Neural progenitor cell (in vitro differentiated cells): ENCODE data around the gene GPD2. TPM values are rescaled to one million over a fixed set of nuclear protein-coding genes. Genes with fewer than 3 reads are reported as not detected.

Experiments
- DNase-seq: peaks from one replicate; pipeline ENCODE4 v3.0.0-alpha.2; 2016; ENCODE audit warnings: low spot score
- H2AFZ ChIP-seq: fragments of 200-600 bp; sonication (generic); replicated peaks from 2 replicates; pipeline ENCODE4 v1.6.1; 2016; ENCODE audit warnings: antibody characterized with exemption
- H3F3A ChIP-seq: fragments of 200-600 bp; sonication (generic); 2 replicates; pipeline ENCODE4 v1.6.1; 2016; ENCODE audit warnings: antibody characterized with exemption, low read depth
- H3K27ac ChIP-seq: fragments of 200-600 bp; sonication (generic); 2 replicates; pipeline ENCODE4 v1.5.1; 2016; ENCODE audit warnings: mild to moderate bottlenecking
- H3K27me3 ChIP-seq: fragments of 200-600 bp; sonication (generic); 2 replicates; pipeline ENCODE4 v1.6.1; 2016; ENCODE audit warnings: mild to moderate bottlenecking, moderate library complexity
- H3K36me3 ChIP-seq: fragments of 200-600 bp; sonication (generic); 2 replicates; pipeline ENCODE4 v1.5.1; 2016
- H3K4me1 ChIP-seq: fragments of 200-600 bp; sonication (generic); 2 replicates; pipeline ENCODE4 v1.6.1; 2016; ENCODE audit warnings: mixed run types
- H3K4me2 ChIP-seq: fragments of 200-600 bp; sonication (generic); 2 replicates; pipeline ENCODE4 v1.6.1; 2016
- H3K4me3 ChIP-seq: fragments of 200-600 bp; sonication (generic); 2 replicates; pipeline ENCODE4 v1.5.1; 2016
- H3K79me2 ChIP-seq: fragments of 200-600 bp; sonication (generic); 2 replicates; pipeline ENCODE4 v1.6.1; 2016; ENCODE audit warnings: low read depth
- H3K9ac ChIP-seq: fragments of 200-600 bp; sonication (generic); 2 replicates; pipeline ENCODE4 v1.6.1; 2016
- H3K9me3 ChIP-seq: fragments of 200-600 bp; sonication (generic); 2 replicates; pipeline ENCODE4 v1.5.1; 2016; ENCODE audit warnings: low read depth
- H4K20me1 ChIP-seq: fragments of 200-600 bp; sonication (generic); 2 replicates; pipeline ENCODE4 v1.6.1; 2016; ENCODE audit warnings: low read depth
- H3K27ac Mint-ChIP-seq: 3 replicates; pipeline ENCODE4 v1.8.0; 2021; ENCODE audit warnings: mixed read lengths
- H3K27me3 Mint-ChIP-seq: 2 replicates; pipeline ENCODE4 v1.8.0; 2022; ENCODE audit warnings: low read depth, mild to moderate bottlenecking, inconsistent platforms, moderate library complexity, mixed read lengths; ENCODE audit not compliant: insufficient read depth
- H3K36me3 Mint-ChIP-seq: 3 replicates; pipeline ENCODE4 v1.8.0; 2021; ENCODE audit warnings: mixed read lengths
- H3K4me1 Mint-ChIP-seq: 3 replicates; pipeline ENCODE4 v1.8.0; 2021; ENCODE audit warnings: mixed read lengths
- H3K4me3 Mint-ChIP-seq: 3 replicates; pipeline ENCODE4 v1.8.0; 2021; ENCODE audit warnings: mild to moderate bottlenecking, moderate library complexity, mixed read lengths
- H3K9me3 Mint-ChIP-seq: 3 replicates; pipeline ENCODE4 v1.8.0; 2020; ENCODE audit warnings: mixed read lengths
- EZH2 ChIP-seq: fragments of 200-600 bp; sonication (generic); IDR thresholded peaks from 2 replicates; pipeline ENCODE4 v1.6.1; 2017; ENCODE audit warnings: antibody characterized with exemption, mild to moderate bottlenecking, moderate library complexity
- EZH2phosphoT487 ChIP-seq: fragments of 200-600 bp; sonication (generic); IDR thresholded peaks from 2 replicates; pipeline ENCODE4 v1.6.1; 2017; ENCODE audit warnings: antibody characterized with exemption
- total RNA-seq: library from RNA; depleted of rRNA; stranded (reverse); fragments of >200 nt; gene quantifications from 2 replicates; pipeline ENCODE4 v1.2.3, GENCODE V29; 2015; ENCODE audit warnings: low replicate concordance
- TF ChIP-seq, protein P1 (sequence below): fragments of 200-600 bp; sonication (generic); IDR thresholded peaks from 2 replicates; pipeline ENCODE4 v1.5.1; 2017; ENCODE audit warnings: antibody characterized with exemption, mild to moderate bottlenecking

GPD2 gene
- total RNA-seq, 1 donor from 2014 or later: 176 TPM

- no peak overlapping the region for H2AFZ ChIP-seq
- no peak overlapping the region for H3K4me2 ChIP-seq
- no peaks in the 10 kb centered on the region for H3K9me3 ChIP-seq
- Mint-ChIP-seq H3K27ac (no peak overlapping the region), H3K9me3 (no peaks in the 10 kb centered on the region), H3K4me3 (no peak overlapping the region), H3K27me3 (no peaks in the 10 kb centered on the region), H3K36me3 (peaks cover 2% of the 10 kb centered on the region), H3K4me1 (no peaks in the 10 kb centered on the region)
- H3K36me3 ChIP-seq: no peaks in the 10 kb centered on the region
- H3K27me3 ChIP-seq: no peaks in the 10 kb centered on the region
- no peaks in the 10 kb centered on the region for H4K20me1 ChIP-seq
- H3K4me3 ChIP-seq: no peak overlapping the region
- no peaks in the 10 kb centered on the region for H3K4me1 ChIP-seq
- DNase-seq: no peak
- no peak overlapping the region for H3K27ac ChIP-seq
- TF ChIP-seq, protein P1, sequence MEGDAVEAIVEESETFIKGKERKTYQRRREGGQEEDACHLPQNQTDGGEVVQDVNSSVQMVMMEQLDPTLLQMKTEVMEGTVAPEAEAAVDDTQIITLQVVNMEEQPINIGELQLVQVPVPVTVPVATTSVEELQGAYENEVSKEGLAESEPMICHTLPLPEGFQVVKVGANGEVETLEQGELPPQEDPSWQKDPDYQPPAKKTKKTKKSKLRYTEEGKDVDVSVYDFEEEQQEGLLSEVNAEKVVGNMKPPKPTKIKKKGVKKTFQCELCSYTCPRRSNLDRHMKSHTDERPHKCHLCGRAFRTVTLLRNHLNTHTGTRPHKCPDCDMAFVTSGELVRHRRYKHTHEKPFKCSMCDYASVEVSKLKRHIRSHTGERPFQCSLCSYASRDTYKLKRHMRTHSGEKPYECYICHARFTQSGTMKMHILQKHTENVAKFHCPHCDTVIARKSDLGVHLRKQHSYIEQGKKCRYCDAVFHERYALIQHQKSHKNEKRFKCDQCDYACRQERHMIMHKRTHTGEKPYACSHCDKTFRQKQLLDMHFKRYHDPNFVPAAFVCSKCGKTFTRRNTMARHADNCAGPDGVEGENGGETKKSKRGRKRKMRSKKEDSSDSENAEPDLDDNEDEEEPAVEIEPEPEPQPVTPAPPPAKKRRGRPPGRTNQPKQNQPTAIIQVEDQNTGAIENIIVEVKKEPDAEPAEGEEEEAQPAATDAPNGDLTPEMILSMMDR: no peak
- TF ChIP-seq EZH2: no peak
- TF ChIP-seq EZH2phosphoT487: no peak
- no peak overlapping the region for H3K9ac ChIP-seq
- no peaks in the 10 kb centered on the region for H3K79me2 ChIP-seq
- H3F3A ChIP-seq: no peaks in the 10 kb centered on the region
Measured at GRCh38 chr2:156505696-156506095, 69.5 kb downstream of the GPD2 start.

DNA sequence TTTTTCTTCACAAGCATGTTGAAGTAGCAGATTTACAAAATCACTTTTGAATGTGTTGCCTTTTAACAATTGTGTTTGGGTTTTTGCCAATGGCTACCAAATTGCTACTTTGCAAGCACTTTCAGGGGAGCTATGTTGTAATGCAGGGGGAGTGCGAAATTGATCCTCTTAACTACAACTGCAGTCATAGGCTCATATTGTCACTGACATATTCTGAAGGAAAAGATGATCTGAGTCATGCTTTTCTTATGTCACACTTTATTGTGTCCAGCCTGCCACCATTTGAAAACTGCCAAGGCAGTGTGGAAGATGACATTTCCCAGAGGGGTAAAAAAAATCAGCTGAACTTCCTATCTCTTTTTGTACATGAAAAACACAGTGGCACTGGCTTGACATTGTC, 74.9 kb downstream of the GPD2 start:
- Histone ChIP-seq H4K20me1 (no peaks in the 10 kb centered on the region), H3K9ac (no peak overlapping the region), H3K36me3 (no peaks in the 10 kb centered on the region), H3K9me3 (no peaks in the 10 kb centered on the region), H3K4me3 (no peak overlapping the region), H3K4me2 (no peak overlapping the region), H3K27ac (no peak overlapping the region), H2AFZ (no peak overlapping the region), H3K4me1 (no peaks in the 10 kb centered on the region), H3K27me3 (no peaks in the 10 kb centered on the region), H3K79me2 (no peaks in the 10 kb centered on the region), H3F3A (no peaks in the 10 kb centered on the region)
- Mint-ChIP-seq H3K9me3 (no peaks in the 10 kb centered on the region), H3K36me3 (peaks cover 5% of the 10 kb centered on the region), H3K4me1 (no peaks in the 10 kb centered on the region), H3K27me3 (no peaks in the 10 kb centered on the region), H3K27ac (no peak overlapping the region), H3K4me3 (no peak overlapping the region)
- TF ChIP-seq EZH2: no peak
- TF ChIP-seq EZH2phosphoT487: no peak
- TF ChIP-seq, protein P1: no peak
- no peak for DNase-seq

DNA sequence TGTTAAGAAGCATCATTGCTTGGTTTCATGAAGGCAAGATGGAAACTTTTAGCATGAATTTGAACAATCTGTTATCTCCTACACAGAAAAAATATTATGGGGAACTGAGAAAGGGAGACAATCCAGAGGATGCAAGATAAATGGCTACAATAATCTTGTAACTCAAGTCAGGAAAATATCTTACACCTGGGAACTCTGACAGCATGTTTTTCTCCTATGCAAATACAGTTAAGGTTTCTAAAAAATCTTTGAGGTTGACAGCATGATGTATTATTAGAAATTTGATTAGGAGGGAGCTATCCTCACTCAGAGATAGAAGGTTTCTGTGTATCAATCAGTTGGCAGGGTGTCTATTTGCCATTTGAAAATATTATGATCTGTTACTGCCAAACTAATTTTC, 75.6 kb downstream of the GPD2 start:
- DNase-seq: no peak
- Mint-ChIP-seq H3K4me3 (no peak overlapping the region), H3K9me3 (no peaks in the 10 kb centered on the region), H3K27me3 (no peaks in the 10 kb centered on the region), H3K4me1 (no peaks in the 10 kb centered on the region), H3K27ac (no peak overlapping the region), H3K36me3 (peaks cover 5% of the 10 kb centered on the region)
- H3K4me3 ChIP-seq: no peak overlapping the region
- no peaks in the 10 kb centered on the region for H3K36me3 ChIP-seq
- H3K27me3 ChIP-seq: no peaks in the 10 kb centered on the region
- no peak overlapping the region for H3K27ac ChIP-seq
- no peaks in the 10 kb centered on the region for H3K79me2 ChIP-seq
- TF ChIP-seq EZH2phosphoT487: no peak
- TF ChIP-seq, protein P1: no peak
- no peak for TF ChIP-seq EZH2
- H4K20me1 ChIP-seq: no peaks in the 10 kb centered on the region
- no peak overlapping the region for H3K9ac ChIP-seq
- H3K4me1 ChIP-seq: no peaks in the 10 kb centered on the region
- no peaks in the 10 kb centered on the region for H3K9me3 ChIP-seq
- H3K4me2 ChIP-seq: no peak overlapping the region
- H2AFZ ChIP-seq: no peak overlapping the region
- no peaks in the 10 kb centered on the region for H3F3A ChIP-seq

- Mint-ChIP-seq H3K27ac (no peak overlapping the region), H3K27me3 (no peaks in the 10 kb centered on the region), H3K9me3 (no peaks in the 10 kb centered on the region), H3K36me3 (peaks cover 5% of the 10 kb centered on the region), H3K4me3 (no peak overlapping the region), H3K4me1 (no peaks in the 10 kb centered on the region)
- no peaks in the 10 kb centered on the region for H3F3A ChIP-seq
- no peak overlapping the region for H3K9ac ChIP-seq
- no peak overlapping the region for H3K4me2 ChIP-seq
- no peaks in the 10 kb centered on the region for H3K36me3 ChIP-seq
- H3K27ac ChIP-seq: no peak overlapping the region
- H3K9me3 ChIP-seq: no peaks in the 10 kb centered on the region
- no peak overlapping the region for H3K4me3 ChIP-seq
- TF ChIP-seq EZH2phosphoT487 (no peak), EZH2 (no peak)
- TF ChIP-seq, protein P1: no peak
- H3K79me2 ChIP-seq: no peaks in the 10 kb centered on the region
- H3K4me1 ChIP-seq: no peaks in the 10 kb centered on the region
- H4K20me1 ChIP-seq: no peaks in the 10 kb centered on the region
- DNase-seq: no peak
- H3K27me3 ChIP-seq: no peaks in the 10 kb centered on the region
- no peak overlapping the region for H2AFZ ChIP-seq
Measured at GRCh38 chr2:156512451-156512850, 76.3 kb downstream of the GPD2 start.
